ENCODE data around the gene CLPTM1L.
"Not testable (repeated sequence)": the region's sequence is repeated elsewhere in the genome, so short reads cannot be mapped to it uniquely, and the experiment has no call there.

GRCh38 chr5:1289559-1289958 is 55.3 kb downstream of the CLPTM1L start:
- not testable (repeated sequence) for TF ChIP-seq CTCF (IDR thresholded peaks at IDR 0.05 in 8 of 11, conservative IDR thresholded peaks at IDR 0.05 in 3 of 11); POLR2A (IDR thresholded peaks at IDR 0.05)
